ENCODE data around the gene TPCN2.

GRCh38 chr11:69035946-69036340 lies 12.8 kb upstream of the TPCN2 start:
- no peak for TF ChIP-seq CTCF (IDR thresholded peaks at IDR 0.05)
- TF ChIP-seq POLR2A (IDR thresholded peaks at IDR 0.05; ENCODE audit: low read depth): no peak

All from esophagus muscularis mucosa (tissue), 3 donors.